Central memory CD8-positive, alpha-beta T cell (primary cell): ENCODE results near the gene DNAJB13.
"Not testable (repeated sequence)": the region's sequence is repeated elsewhere in the genome, so short reads cannot be mapped to it uniquely, and the experiment has no call there.

Source experiments
- ATAC-seq: fragments of 150-1000 bp; cut with Tn5 transposase; replicated peaks from 2 replicates; pipeline ENCODE4 v1.10.0; 2022; ENCODE audit warnings: mild to moderate bottlenecking, moderate FRiP score, moderate number of reproducible peaks; ENCODE audit not compliant: poor library complexity, severe bottlenecking; ENCODE audit errors: extremely low read depth
- DNase-seq, 2 donors: peaks; one replicate each; pipeline ENCODE4 v3.0.0; 2021; ENCODE audit warnings: low spot score in 2 of 2
- H3K27ac Mint-ChIP-seq: one replicate; pipeline ENCODE4 v1.8.0; 2022; ENCODE audit warnings: low read depth, mild to moderate bottlenecking, moderate library complexity, mixed read lengths
- H3K27me3 Mint-ChIP-seq: one replicate; pipeline ENCODE4 v1.8.0; 2022; ENCODE audit warnings: mixed read lengths
- H3K36me3 Mint-ChIP-seq: one replicate; pipeline ENCODE4 v1.8.0; 2022; ENCODE audit warnings: mild to moderate bottlenecking, moderate library complexity, mixed read lengths; ENCODE audit not compliant: insufficient read depth
- H3K4me1 Mint-ChIP-seq: one replicate; pipeline ENCODE4 v1.8.0; 2022; ENCODE audit warnings: mixed read lengths
- H3K4me3 Mint-ChIP-seq: one replicate; pipeline ENCODE4 v1.8.0; 2022; ENCODE audit warnings: mild to moderate bottlenecking, moderate library complexity, mixed read lengths
- H3K9me3 Mint-ChIP-seq: one replicate; pipeline ENCODE4 v1.8.0; 2022; ENCODE audit warnings: mixed read lengths

Gene DNAJB13, protein sequence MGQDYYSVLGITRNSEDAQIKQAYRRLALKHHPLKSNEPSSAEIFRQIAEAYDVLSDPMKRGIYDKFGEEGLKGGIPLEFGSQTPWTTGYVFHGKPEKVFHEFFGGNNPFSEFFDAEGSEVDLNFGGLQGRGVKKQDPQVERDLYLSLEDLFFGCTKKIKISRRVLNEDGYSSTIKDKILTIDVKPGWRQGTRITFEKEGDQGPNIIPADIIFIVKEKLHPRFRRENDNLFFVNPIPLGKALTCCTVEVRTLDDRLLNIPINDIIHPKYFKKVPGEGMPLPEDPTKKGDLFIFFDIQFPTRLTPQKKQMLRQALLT

DNA sequence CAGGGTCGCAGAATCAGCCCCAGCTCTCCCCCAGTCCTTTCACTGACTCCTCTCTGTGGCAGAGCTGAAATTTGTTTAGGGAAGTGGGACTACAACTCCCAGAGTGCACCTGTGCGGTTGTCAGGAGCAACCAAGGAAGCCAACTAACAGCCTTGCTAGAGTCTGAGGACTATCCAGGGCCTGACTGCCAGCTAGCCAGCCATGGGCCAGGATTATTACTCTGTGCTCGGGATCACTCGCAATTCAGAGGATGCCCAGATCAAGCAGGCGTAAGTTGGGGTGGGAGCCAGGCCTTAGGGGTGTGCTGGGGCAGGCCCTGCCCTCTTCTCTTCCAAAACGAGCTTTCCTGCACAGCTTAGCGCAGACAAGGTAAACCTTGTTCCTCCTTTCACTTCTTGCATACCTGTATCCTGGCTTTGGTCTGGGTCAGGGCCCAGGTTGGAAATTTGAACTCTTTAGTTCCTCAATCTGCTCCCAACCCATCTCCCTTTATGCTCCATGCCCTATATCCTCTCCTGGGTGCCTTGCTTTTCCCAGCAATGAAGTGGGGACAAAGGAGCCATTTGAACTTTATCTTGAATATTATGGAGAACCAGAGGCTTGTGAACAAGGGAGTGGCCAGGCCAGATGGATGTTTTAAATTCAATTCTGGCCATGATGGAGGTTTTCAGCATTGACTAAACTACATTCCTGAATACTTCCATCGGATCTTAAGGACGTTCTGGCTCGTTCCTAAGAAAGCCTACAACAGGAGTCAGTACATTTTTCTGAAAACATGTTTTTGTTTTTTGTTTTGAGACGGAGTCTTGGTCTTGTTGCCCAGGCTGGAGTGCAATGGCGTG lies at the start of gene DNAJB13:
DNAJB13 (plus strand) TSS at position 158 of the 842 bp plus-strand sequence; CDS start at position 202, 44 bp downstream.
- Mint-ChIP-seq H3K4me3 (no peak within 1 kb of the TSS), H3K27ac (no peak within 1 kb of the TSS), H3K4me1 (no peaks in the 10 kb centered on the region), H3K36me3 (no peaks in the 10 kb centered on the region), H3K9me3 (no peaks in the 10 kb centered on the region), H3K27me3 (peaks cover 12% of the 10 kb centered on the region)
- no peak for DNase-seq
- ATAC-seq: no peak

DNA sequence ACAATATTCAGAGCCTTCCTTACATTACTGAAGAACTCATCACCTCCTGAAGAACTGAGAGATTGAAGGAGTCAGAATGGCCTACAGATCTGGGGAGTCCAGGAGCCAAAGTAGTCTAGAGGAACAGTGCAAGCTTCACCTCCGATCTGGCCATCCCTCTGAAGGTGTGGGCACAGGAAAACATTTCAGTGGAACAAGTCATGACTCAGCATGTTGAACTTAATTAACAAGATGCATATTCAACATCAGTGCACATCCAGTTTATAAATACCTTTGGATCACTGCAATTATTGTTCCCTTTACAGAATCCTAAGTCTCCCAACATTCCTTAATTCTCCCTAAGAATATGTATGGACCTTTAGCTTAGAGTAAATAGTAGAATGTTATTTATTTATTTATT lies 48.5 kb upstream of the DNAJB13 start:
- Mint-ChIP-seq H3K36me3 (peaks cover 15% of the 10 kb centered on the region), H3K27me3 (no peaks in the 10 kb centered on the region), H3K4me3 (no peak overlapping the region), H3K27ac (no peak overlapping the region), H3K9me3 (no peaks in the 10 kb centered on the region), H3K4me1 (no peaks in the 10 kb centered on the region)
- ATAC-seq (no peak), DNase-seq (no peak)

DNA sequence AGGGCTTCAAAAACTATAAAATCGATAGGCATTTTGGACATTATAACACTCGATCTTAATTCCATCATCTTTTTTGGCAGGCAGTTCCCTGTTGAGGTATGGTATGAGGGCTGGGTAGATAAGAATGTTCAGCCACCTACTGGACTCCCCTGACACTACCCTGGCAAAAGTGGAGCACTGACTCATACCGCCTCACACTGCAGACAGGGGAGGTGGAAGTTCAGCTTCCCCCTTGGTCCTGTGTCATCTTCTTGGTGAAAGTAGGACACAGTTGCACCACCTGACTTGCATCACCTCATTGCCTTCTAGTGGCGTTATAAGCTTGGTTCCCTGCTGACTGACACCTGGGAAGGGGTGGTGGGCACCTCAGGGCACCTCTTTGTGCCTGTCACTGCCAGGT lies 43.6 kb upstream of the DNAJB13 start:
- ATAC-seq: no peak

DNA sequence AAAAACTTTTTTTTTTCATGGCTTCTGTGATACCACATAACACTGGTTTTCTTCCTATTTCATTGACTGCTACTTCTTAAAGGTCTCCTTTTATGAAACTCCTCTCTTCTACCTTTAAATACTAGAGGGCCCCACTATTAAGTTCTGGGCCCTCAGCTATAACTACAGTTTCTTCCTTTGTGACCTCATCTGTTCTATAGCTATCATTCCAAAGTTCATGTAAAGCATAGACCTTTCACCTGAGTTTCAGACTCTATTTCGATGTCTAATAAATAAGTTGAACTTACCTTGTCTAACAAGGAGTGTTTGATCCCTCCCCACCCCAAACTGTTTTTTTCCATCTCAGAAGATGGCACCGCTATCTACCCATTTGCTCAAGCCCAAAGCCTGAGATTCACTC lies 38.8 kb upstream of the DNAJB13 start:
- Mint-ChIP-seq H3K9me3 (no peaks in the 10 kb centered on the region), H3K4me1 (no peaks in the 10 kb centered on the region), H3K4me3 (no peak overlapping the region), H3K27me3 (no peaks in the 10 kb centered on the region), H3K36me3 (peaks cover 38% of the 10 kb centered on the region), H3K27ac (no peak overlapping the region)
- no peak for ATAC-seq
- no peak for DNase-seq

More for the DNA sequence above, 43.6 kb upstream of the DNAJB13 start:
- Mint-ChIP-seq H3K27me3 (no peaks in the 10 kb centered on the region), H3K4me1 (no peaks in the 10 kb centered on the region), H3K27ac (no peak overlapping the region), H3K36me3 (peaks cover 20% of the 10 kb centered on the region), H3K9me3 (no peaks in the 10 kb centered on the region), H3K4me3 (no peak overlapping the region)
- no peak for DNase-seq

DNA sequence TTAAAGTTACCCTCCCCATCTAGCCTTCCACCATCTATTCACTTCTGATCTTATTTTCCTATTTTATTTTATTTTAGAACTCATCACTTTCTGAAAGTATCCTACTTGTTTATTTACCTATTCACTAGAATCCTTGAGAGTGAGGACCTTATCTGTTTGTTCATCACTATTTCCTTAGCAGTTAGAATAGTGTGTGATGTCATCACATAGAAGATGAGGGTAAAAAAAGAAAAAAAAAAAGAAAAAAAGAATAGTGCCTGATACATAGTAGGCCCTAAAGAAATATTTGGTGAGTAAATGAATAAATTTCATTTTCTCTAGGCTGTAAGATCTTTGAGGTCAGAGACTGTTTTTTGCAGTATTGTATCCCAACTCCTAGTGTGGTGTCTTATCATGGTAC lies 37.4 kb upstream of the DNAJB13 start:
- no peak for DNase-seq
- no peak overlapping the region for H3K4me3 Mint-ChIP-seq
- H3K4me1 Mint-ChIP-seq: no peaks in the 10 kb centered on the region
- peaks cover 48% of the 10 kb centered on the region for H3K36me3 Mint-ChIP-seq
- no peaks in the 10 kb centered on the region for H3K27me3 Mint-ChIP-seq
- no peak overlapping the region for H3K27ac Mint-ChIP-seq
- H3K9me3 Mint-ChIP-seq: no peaks in the 10 kb centered on the region
- ATAC-seq: no peak

DNA sequence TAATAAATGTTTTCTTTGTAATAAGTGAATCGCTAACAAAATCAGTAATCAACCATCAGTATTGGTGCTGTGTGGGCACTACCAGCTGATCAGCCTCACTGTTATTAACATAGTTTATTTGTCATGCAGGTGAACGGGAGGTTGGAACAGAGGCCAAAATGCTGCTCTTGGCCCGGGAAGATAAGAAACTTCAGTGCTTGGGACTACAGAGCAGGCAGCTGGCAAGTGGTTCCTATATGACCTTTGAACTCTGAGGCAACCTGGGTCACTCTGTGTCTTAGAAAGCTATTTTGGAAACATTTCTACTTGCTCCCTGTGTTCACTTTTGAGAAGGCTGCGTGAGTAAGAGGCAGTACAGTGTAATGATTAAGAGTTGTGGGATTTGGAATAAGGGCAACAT lies 36.5 kb upstream of the DNAJB13 start:
- H3K27me3 Mint-ChIP-seq: no peaks in the 10 kb centered on the region
- DNase-seq (no peak), ATAC-seq (no peak)
- H3K4me1 Mint-ChIP-seq: no peaks in the 10 kb centered on the region
- no peak overlapping the region for H3K27ac Mint-ChIP-seq
- no peak overlapping the region for H3K4me3 Mint-ChIP-seq
- H3K9me3 Mint-ChIP-seq: no peaks in the 10 kb centered on the region
- H3K36me3 Mint-ChIP-seq: peaks cover 57% of the 10 kb centered on the region

DNA sequence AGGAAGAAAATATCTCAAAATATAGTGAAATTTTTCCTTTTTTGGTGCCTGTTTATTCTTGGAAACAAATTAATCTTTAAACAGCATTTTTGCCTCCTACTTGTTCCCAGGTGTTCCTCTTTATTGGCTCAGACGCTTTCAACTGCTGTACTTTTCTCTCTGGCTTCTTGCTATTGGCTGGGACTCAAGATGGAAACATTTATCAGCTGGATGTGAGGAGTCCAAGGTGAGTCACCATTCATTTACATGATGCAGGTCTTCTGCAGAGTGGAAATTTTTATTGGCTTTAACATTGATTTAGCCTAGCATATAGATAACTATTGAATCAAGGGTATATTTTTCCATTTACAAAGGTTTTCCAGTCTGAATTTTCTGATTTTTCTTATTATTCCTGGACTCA lies 34.4 kb upstream of the DNAJB13 start:
- Mint-ChIP-seq H3K27ac (no peak overlapping the region), H3K36me3 (peaks cover 54% of the 10 kb centered on the region), H3K4me3 (no peak overlapping the region), H3K4me1 (no peaks in the 10 kb centered on the region), H3K9me3 (no peaks in the 10 kb centered on the region), H3K27me3 (no peaks in the 10 kb centered on the region)
- no peak for ATAC-seq
- DNase-seq: no peak

DNA sequence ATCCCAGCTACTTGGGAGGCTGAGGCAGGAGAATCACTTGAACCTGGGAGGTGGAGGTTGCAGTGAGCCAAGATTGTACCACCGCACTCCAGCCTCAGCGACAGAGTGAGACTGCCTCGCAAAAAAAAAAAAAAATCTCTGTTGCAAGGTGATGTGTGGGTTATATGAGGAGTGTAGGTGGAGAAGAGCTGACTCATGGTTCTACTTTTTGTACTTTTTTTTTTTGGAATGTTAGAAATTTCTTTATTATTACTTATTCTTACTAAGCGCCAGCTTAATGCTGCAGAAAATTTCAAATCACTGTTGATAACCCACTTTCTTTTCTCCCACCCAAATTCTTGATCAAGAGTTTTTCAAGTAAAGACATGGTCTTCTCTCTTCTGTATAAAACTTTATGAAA lies 29.6 kb upstream of the DNAJB13 start:
- no peaks in the 10 kb centered on the region for H3K9me3 Mint-ChIP-seq
- DNase-seq (no peak), ATAC-seq (no peak)
- H3K27ac Mint-ChIP-seq: no peak overlapping the region
- H3K27me3 Mint-ChIP-seq: no peaks in the 10 kb centered on the region
- H3K4me1 Mint-ChIP-seq: no peaks in the 10 kb centered on the region
- no peak overlapping the region for H3K4me3 Mint-ChIP-seq
- peaks cover 54% of the 10 kb centered on the region for H3K36me3 Mint-ChIP-seq

DNA sequence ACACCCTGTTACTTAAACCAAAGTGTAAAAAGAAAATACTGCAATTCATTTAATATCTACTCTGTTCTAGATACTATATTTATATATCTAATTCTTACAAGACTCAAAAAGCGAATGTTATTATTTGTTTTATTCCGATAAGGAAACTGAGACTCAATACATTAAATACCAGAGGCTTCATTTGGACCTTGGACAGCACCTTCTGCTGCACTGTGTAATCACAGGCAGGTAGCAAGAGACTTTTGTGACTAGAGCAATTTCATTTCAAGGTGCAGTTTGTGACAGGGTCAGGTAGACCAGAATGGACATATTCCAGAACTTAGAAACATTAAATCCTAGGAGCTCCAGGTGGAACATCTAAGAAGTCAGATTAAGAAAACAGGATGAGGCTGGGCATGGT lies 21.4 kb upstream of the DNAJB13 start:
- no peak for DNase-seq
- Mint-ChIP-seq H3K4me3 (no peak overlapping the region), H3K9me3 (no peaks in the 10 kb centered on the region), H3K36me3 (peaks cover 39% of the 10 kb centered on the region), H3K27me3 (no peaks in the 10 kb centered on the region), H3K4me1 (no peaks in the 10 kb centered on the region), H3K27ac (no peak overlapping the region)
- ATAC-seq: no peak

DNA sequence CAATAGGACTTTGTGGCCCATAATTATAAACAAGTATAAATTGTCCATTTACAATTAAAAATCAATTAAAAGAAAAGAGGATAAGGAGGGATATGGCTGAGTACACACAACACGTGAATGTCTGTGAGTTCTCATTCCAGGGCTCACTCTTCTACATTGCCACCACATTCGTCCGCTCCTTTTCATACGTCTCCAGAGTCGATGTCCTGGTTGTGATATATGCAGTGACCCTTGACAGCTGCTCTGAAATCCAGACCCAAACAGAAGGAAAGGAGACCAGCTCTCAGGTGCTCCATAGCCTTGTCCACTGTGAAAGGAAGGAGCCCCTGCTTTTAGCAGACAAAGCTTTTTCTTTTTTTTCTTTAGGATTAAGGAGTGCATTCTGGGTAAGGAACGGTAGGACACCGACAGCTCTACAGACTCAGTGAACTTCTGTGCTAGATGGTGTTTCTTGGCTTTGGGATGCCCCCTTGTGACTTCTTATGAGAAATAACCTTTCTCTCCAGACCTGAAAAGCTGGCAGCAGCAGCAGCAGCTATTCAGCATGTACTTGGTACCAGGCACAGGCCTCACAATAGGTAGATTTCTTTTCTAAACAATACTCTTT lies 19.7 kb upstream of the DNAJB13 start:
- Mint-ChIP-seq H3K4me3 (no peak overlapping the region), H3K27ac (no peak overlapping the region), H3K4me1 (no peaks in the 10 kb centered on the region), H3K36me3 (peaks cover 29% of the 10 kb centered on the region), H3K9me3 (no peaks in the 10 kb centered on the region), H3K27me3 (no peaks in the 10 kb centered on the region)
- no peak for DNase-seq
- ATAC-seq: no peak

DNA sequence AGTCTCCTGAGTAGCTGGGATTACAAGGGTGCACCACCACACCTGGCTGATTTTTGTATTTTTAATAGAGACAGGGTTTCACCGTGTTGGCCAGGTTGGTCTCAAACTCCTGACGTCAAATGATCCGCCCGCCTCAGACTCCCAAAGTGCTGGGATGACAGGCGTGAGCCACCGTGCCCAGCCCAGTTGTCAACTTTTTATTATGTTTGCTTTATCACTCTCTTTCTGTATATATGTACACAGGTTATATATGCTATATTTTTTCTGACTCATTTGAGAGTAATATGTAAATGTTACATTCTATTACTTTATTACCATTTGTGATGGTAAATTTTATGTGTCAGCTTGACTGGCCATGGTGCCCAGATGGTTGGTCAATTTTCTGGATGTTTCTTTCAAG lies 18.9 kb upstream of the DNAJB13 start:
- ATAC-seq (no peak), DNase-seq (no peak)
- H3K36me3 Mint-ChIP-seq: peaks cover 26% of the 10 kb centered on the region
- no peaks in the 10 kb centered on the region for H3K4me1 Mint-ChIP-seq
- H3K27ac Mint-ChIP-seq: no peak overlapping the region
- no peaks in the 10 kb centered on the region for H3K9me3 Mint-ChIP-seq
- no peak overlapping the region for H3K4me3 Mint-ChIP-seq
- H3K27me3 Mint-ChIP-seq: no peaks in the 10 kb centered on the region

DNA sequence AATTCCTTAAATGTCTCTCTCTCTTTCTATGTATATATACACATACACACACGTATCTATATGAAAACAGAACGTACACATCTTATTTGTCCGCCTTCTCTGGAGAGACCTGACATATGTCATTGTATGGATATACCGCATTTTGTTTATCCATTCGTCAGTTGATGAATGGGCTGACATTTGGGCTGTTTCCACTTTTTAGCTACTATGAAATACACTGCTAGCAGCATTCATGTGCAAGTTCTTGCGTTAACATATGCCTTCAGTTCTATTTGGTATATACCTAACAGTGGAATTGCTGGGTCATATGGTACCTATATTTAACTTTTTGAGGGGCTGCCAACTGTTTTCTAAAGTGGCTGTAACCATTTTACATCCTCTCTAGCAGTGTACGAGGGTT lies 18.0 kb upstream of the DNAJB13 start:
- Mint-ChIP-seq H3K36me3 (peaks cover 22% of the 10 kb centered on the region), H3K4me3 (no peak overlapping the region), H3K4me1 (no peaks in the 10 kb centered on the region), H3K9me3 (no peaks in the 10 kb centered on the region), H3K27me3 (no peaks in the 10 kb centered on the region), H3K27ac (no peak overlapping the region)
- no peak for ATAC-seq
- DNase-seq: no peak

DNA sequence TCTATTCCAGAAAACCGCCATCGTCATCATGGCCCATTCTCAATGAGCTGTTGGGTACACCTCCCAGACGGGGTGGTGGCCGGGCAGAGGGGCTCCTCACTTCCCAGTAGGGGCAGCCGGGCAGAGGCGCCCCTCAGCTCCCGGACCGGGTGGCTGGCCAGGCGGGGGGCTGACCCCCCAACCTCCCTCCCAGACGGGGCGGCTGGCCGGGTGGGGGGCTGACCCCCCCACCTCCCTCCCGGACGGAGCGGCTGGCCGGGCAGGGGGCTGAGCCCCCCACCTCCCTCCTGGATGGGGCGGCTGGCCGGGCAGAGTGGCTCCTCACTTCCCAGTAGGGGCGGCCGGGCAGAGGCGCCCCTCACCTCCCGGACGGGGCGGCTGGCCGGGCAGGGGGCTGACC lies 14.8 kb upstream of the DNAJB13 start:
- ATAC-seq, H3K36me3 Mint-ChIP-seq, H3K9me3 Mint-ChIP-seq, H3K27me3 Mint-ChIP-seq, H3K27ac Mint-ChIP-seq, H3K4me1 Mint-ChIP-seq, DNase-seq, H3K4me3 Mint-ChIP-seq: not testable (repeated sequence)
